ENCODE data around the gene NRP1.

Gene NRP1

GRCh38 chr10:33209802-33210201, 124.7 kb downstream of the NRP1 start:
- DNase-seq (ENCODE audit: low read depth), result no peak
- no peak for TF ChIP-seq CTCF (conservative IDR thresholded peaks at IDR 0.05; ENCODE audit: low read length)
- H3K4me3 ChIP-seq (ENCODE audit: low read length), result no peak overlapping the region

- TF ChIP-seq CTCF (conservative IDR thresholded peaks at IDR 0.05; ENCODE audit: low read length), result no peak
- no peak overlapping the region for H3K4me3 ChIP-seq (ENCODE audit: low read length)
- no peak for DNase-seq (ENCODE audit: low read depth)
Observed at GRCh38 chr10:33208166-33208565, 126.3 kb downstream of the NRP1 start.

- peak; percentile 60 for DNase-seq (ENCODE audit: low read depth)
- no peak for TF ChIP-seq CTCF (conservative IDR thresholded peaks at IDR 0.05; ENCODE audit: low read length)
- no peak overlapping the region for H3K4me3 ChIP-seq (ENCODE audit: low read length)
Observed at GRCh38 chr10:33204031-33204430, 130.4 kb downstream of the NRP1 start.

DNA sequence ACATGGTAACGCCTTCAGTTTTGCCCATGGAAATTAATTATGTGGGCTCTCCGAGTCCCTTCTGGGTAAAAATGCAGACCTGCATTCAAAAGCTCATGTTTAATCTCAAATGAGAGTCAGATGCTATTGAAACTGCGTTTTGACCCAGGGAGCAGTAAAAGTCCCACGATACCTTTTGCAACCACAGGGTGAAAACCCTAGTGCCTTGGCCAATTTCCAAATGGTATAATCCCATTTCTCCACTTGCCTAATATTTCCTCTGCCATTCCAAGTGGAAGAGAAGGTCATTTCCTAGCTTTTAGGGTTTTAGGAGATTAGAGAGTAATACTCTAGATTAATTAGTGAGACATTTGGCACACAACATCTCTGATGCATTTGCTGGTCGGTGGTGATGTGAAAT, 132.5 kb downstream of the NRP1 start:
- no peak for DNase-seq (ENCODE audit: low read depth)
- TF ChIP-seq CTCF (conservative IDR thresholded peaks at IDR 0.05; ENCODE audit: low read length), result no peak

DNA sequence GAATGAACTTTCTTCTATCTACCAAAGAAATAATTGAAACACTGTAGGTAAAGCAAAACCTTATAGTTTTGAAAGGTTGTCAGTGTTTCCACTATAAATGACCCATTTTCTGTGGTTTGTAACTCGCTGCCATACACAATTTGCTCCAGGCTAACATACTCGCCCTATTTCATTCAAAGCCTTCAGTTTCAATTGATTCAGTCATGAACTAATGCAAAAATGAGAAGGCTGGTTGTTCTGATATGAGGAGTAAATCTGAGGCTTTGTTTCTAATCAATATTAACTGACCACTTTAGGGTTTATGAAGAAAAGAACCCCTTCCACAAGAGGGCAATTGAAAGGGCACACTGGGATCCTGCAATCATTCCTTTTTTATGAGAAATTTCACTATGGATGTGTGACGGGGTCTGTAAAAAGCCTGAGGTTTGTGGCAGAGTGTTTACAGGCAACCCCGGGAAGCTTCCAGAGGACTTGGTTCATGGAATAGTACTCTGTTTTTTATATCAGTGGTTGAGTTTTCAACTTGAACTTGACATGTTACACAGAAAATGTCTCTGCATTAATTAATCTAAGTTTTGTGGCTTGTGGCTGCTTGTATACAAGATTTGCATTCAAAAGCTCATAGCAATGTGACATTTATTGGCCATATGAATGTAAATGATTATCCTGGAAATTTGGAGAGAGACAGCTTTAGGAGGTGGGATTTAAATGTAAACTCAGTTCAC, 133.2 kb downstream of the NRP1 start:
- no peak for DNase-seq (ENCODE audit: low read depth)
- no peak for TF ChIP-seq CTCF (conservative IDR thresholded peaks at IDR 0.05; ENCODE audit: low read length)
- H3K4me3 ChIP-seq (ENCODE audit: low read length), result no peak overlapping the region

More for the DNA sequence above, 132.5 kb downstream of the NRP1 start:
- H3K4me3 ChIP-seq (ENCODE audit: low read length), result no peak overlapping the region

GRCh38 chr10:33199731-33200232, 134.7 kb downstream of the NRP1 start:
- H3K4me3 ChIP-seq (ENCODE audit: low read length), result no peak overlapping the region
- no peak for TF ChIP-seq CTCF (conservative IDR thresholded peaks at IDR 0.05; ENCODE audit: low read length)
- peak; percentile 37 for DNase-seq (ENCODE audit: low read depth)

DNA sequence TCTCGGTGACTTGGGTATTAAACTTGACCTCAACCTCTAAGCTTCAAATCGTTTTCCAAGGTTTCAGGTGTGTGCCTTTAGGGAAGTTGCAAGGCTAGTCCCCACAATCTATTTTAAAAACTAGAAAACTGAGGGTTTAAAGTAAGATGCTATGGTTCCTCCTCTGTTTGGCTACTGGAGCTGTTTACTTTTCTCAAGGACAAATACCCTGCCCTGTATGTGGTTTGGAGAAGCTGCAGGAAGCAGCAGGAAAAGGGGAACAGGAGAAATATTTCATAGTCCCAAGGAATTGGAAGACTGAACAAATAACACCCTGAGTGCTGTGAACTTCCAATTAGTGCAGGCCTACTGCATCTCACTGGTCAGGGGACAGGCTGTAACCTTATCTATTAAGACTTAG, 135.9 kb downstream of the NRP1 start:
- TF ChIP-seq CTCF (conservative IDR thresholded peaks at IDR 0.05; ENCODE audit: low read length), result no peak
- H3K4me3 ChIP-seq (ENCODE audit: low read length), result no peak overlapping the region
- no peak for DNase-seq (ENCODE audit: low read depth)
